ENCODE measurements around the gene FAM117B.
"Not testable (repeated sequence)": the region's sequence is repeated elsewhere in the genome, so short reads cannot be mapped to it uniquely, and the experiment has no call there.

- TF ChIP-seq CTCF (IDR thresholded peaks at IDR 0.05; ENCODE audit: insufficient read depth, low read depth, low read length); EZH2 (IDR thresholded peaks at IDR 0.05; ENCODE audit: insufficient read depth, low read length): not testable (repeated sequence)
These were observed 40.3 kb downstream of the FAM117B start for GRCh38 chr2:202675097-202675496.
